ENCODE measurements around the gene SRM.

DNA sequence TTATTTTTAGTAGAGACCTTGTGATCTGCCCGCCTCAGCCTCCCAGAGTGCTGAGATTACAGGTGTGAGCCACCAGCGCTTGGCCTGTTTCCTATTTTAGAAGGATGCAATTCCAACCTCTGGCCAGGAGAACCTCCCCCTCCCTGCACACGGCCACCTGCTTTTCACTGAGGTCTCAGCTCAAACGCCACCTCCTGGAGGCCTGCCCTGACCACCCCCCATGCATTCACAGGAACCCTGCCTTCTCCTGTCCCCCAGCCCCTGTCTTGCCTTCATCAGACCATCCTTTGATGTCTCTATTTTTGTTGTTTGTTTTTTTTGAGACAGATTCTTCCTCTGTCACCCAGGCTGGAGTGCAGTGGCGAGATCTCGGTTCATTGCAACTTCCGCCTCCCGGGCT lies 2.3 kb downstream of the SRM start:
- TF ChIP-seq CTCF (IDR thresholded peaks at IDR 0.05) (no peak), POLR2A (IDR thresholded peaks at IDR 0.05) (no peak)
